GM19452 (cell line): ENCODE data around the gene CENPN.

Experiments
- ATAC-seq: cut with Tn5 transposase; IDR thresholded peaks from one replicate; pipeline ENCODE4 v1.9.1; 2021; ENCODE audit not compliant: unreplicated experiment

CENPN gene

DNA sequence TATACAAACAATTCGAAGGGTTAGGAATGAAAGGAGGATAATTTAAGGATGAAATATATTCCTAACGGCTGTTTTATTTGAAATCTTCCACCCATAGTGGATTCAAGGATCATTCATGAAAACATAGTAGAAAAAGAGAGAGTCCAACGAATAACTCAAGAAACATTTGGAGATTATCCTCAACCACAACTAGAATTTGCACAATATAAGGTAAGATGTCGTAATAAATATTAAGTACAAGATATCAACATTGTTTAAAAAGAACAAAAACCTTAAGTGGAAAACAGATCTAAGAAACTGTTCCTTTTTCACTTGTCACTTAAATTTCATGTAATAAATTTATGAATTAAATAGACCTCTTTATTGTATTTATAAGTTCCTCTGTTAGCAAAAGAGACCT is 19.4 kb downstream of the CENPN start:
- no peak for ATAC-seq

DNA sequence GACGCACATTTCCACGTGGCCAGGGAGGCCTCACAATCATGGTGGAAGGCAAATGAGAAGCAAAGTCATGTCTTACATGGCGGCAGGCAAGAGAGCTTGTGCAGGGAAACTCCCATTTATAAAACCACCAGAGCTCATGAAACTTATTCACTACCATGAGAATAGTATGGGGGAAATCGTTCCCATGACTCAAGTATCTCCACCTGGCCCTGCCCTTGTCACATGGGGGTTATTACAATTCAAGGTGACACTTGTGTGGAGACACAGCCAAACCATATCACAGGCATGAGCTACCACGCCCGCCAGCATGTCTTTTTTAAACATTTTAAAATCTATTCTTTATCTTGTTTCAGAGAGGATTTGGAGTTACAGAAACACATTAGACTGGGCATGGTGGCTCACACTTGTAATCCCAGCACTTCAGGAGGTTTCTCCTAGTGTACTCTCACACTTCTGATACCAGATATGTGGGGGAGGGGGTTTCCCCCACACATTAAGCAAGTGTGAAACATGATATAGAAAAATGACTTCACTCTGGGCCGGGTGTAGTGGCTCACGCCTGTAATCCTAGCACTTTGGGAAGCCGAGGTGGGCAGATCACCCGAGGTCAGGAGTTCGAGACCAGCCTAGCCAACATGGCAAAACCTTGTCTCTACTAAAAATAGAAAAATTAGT is 23.1 kb downstream of the CENPN start:
- no peak for ATAC-seq

DNA sequence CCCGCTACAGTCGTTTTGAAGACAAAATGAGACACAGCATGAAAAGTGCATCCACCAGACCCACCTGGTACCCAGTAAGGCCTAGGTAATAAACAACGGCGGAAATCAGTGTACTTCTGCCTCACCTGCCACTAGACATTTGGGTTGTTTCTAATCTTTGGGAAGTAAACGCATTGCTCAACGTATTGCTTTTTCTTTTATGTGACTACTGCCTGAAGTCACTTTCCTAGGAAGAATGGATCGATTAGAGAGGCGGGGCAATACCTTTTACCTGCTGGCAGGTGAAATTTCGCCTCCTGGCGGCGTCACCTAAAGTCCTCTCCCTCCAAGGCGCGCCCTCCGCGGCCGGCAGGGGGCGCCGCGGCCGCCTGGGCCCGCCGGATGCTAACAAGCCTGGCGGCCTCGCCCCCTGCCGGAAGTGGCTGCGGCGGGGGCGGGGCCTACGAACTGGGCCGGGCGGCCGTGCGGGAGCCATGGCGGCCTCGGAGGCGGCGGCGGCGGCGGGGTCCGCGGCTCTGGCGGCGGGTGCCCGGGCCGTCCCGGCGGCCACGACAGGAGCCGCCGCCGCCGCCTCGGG is 28.5 kb downstream of the CENPN start, which contains the start of gene ATMIN:
Gene ATMIN, plus strand, starts transcription at position 445 of the 577 bp plus-strand sequence. Its CDS starts 29 bp downstream, at position 474.
- ATAC-seq = peak; percentile 95

DNA sequence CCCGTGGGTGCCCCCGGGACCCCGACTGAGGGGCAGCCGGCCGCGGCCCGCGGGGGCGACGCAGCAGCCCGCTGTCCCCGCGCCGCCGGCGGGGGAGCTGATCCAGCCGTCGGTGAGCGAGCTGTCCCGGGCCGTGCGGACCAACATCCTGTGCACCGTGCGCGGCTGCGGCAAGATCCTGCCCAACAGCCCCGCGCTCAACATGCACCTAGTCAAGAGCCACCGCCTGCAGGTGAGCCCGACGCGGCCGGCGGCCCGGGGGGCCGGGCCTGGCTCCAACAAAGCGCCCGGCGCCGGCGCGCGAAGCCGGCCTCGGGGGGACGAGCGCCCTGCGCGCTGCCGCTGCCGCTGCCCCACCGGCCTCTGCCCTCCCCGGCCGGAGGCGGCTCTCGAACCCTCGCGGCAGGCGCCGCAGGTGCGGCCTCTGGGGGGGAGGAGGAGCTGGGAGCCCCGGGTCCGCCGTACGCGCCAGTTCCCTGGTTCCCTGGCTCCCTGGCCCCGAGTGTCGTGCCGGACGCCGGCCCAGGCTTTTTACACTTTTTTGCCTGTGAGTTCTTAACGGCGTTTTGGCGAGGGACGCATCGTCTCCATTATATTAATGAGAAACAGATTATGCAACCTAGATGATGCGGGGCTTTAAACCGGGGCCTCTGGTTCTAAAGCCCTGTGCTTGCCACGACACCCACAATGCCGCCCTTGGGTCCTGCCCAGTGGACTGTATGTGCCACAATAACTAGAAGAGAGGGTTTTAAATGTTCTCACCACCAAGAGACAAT is 29.1 kb downstream of the CENPN start:
- peak; percentile 52 for ATAC-seq

DNA sequence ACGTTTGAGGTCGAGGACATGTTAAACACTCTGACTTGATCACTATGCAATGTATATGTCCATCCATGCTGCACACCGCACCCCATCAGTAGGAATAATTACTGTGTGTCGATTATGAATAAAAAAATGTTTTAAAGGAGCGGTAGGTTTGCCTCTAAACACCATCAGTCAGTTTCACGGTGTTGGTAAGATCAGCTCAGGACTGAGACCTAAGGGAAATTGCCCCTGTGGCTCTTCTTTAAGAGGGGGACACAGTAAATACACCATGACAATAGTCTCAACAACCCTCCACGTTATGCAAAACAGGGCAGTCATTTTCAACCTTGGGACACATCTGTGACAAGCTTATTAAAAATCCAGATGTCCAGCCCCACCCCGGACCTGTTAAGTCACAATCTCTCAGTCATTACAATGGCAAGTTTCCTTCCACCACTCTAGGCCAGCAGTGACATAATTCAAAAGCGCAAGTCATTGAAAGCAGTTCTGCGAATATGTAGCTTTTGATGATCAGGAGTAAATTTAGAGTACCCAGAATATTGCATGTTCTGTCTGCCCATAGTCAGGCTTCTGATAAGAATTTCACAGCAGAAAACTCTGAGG is 29.8 kb downstream of the CENPN start:
- ATAC-seq = no peak

DNA sequence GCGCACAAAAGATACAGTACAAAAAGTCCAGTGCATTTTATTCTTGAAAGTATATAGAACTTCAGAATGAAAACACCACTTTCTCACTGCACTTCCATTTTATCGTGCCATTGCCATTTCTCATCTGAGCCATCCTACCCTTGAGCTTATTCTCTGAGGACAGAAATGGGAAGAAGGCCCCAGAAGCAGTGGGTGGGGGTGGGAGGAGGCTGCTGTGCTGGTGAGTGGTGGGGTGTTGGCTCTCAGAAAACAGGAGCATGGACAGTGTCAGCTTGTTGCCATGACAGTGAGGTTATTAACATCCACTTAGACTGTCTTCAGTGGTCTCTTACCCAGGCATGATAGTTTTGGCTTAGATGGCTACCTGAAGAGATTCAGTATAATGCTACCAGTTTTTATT is 33.1 kb downstream of the CENPN start:
- no peak for ATAC-seq

DNA sequence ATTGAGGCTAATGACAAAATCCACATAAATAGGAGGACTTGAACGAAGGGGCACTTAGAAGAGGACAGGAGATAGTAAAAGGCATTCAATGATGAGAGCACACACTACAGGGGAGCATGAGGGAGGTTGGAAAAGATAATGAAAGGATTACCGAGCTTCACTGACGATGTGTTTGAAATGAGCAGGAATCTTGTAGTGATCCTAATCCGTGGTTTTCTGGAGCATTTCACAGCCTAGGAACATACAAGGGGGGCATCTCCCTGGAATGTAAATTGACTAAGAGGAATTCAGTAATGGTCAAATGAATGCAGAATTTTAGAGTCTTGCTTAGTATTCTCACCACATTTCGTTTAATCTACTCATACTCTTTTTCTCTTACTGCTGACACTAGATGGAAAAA is 33.8 kb downstream of the CENPN start:
- no peak for ATAC-seq

DNA sequence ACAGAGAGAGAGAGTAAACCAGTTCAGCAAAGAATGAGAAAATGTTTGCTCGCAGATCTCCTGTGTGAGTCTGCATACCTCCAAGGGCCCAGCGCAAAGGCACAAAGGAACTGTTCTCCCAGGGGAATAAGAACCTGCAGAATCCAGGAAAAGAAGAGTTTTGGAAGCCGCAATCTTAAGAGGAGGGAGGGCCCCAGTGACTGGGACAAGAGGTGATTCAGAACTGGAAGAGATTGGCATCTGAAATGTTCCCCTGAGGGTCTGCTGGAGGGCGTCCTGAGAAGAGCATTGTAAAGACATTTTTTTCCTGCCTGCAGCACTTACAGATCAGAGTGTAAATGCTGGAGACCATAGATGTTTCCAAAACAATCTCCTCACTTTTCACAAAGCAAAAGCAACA is 34.7 kb downstream of the CENPN start:
- ATAC-seq = no peak

DNA sequence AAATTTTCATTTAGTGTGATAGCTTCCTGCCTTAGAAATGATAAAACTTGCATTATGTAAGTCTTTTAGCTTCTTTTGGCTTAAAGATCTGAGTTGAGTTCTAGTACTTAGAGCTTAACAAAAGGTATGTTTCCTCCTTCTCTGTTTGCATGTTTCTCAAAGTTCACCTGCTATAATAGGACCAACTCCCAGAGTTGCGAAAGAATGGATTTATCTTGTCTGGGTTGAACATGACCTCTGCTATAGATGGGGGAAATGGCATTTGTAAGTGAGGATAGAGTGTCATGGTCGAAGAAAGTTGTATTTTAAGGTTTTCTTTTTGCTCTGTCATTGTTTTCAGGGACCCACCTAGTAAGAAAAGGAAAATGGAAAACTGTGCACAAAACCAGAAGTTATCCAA is 35.8 kb downstream of the CENPN start:
- ATAC-seq = no peak

DNA sequence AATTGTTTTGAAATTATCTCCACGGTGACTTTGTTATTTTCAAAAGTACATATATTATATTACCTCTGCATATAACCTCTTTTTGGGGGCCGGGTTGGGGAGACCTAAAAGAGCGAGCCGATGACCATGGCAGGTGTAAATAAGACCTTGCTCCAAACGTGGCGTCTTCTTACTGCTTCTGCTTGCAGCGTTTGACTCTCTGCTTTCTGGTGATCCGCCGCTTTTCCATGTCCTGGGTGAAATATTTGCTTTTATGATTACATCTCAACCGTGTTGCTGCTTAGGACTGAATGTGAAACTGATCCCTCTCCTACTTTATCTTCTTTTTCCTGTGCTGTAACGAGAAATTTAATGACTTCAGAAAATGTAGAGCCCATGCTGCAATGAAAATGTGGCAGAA is 46.7 kb downstream of the CENPN start:
- ATAC-seq = no peak

DNA sequence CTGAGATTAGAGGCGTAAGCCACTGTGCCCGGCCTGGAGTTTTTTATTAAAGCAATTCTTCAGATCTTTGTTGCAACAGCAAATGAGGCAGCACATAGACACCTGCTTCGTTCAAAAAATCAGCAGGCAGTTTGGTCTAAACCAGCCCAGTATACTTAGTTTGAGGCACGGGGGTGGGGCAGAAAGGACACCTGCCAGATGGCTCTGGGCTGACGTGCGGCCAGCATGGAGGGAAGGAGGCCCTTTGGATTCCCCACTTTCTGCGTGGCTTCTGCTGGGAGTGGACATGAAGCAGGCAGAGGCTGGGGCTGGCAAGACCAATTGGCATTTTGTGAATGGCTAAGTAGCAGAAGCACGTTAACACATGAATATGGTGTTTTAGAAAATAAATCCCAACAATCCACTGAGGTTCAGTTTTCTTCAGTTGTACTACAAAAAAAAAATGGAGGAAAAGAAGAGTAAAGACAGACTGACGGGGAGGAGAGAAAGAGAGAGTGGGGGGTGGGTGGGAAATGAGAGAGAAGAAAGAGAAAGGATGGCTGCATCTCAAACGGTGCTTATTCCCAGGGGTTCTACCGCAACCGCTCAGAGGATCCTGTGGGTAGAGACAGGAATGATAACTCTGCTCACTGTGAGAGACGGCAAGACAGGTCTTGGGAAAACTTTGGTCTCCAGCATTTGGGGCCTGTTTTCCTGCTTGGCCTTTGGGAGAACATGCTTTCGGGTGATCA is 53.7 kb downstream of the CENPN start:
- no peak for ATAC-seq

DNA sequence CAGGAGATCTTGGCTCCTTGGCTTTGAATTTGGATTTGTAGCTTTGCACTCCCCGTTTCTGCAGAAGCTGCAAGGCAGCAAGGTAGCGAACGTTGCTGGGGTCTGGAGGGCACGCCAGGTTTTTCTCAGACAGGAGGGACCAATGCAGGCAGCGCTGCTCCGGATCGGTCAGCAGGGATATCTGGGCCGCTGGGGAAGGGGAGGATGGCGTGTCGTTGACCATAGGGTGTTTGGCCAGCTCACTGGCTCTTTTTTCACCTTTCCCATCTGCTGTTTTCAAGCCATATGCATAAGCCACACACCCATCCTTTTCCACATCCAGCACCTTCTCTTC is 54.3 kb downstream of the CENPN start:
- ATAC-seq = no peak

DNA sequence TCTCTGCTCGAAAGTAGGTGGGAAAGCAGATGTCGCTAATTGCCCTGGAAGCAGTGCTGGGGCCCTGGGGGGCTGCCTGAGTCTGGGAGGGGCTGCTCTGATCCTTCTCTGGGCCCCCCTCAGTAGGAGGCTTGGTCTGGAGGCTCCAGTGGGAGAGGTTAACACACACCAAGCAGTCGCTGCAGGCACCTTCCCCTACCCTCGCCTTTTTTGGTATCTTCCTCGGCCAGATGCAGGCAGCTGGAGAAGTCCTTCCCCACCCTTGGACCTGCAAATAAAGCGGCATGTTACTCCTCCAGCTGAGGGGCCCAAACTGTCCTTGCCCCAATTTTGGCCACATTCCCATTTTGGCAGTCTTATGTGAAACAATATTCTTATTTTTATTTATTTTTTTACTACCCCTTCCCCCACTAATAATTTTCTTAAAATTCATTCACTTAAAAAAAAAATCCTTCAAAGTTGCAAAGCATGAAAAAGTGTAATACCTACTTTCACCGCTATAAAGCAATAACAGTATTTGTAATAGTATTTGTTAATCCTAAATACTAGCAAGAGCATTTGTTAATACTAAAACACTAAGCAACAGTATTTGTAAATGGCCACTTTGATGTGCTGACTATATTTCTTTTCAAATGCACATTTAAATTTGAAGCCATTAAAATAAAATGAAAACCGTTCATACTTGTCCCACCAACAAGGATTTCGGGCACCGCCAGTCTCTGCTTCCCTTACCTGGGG is 55.0 kb downstream of the CENPN start:
- no peak for ATAC-seq

DNA sequence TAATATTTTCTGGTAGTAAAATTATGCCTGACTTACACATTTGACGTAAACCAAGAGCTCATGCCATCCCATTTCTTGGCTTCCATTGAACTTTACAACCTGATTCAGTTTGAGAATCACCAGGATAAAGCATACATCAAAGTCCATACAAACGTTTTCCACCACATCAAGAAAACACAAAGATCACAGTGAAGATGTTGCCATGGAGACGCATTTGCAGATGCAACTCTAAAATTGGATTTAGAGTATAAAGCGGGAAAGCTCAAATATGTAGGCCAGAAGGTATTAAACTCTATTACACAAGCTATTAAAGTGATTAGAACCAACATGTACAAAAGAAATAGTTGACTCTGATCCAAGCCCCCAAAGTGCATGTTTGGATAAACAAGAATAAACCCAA is 59.7 kb downstream of the CENPN start:
- ATAC-seq = no peak

DNA sequence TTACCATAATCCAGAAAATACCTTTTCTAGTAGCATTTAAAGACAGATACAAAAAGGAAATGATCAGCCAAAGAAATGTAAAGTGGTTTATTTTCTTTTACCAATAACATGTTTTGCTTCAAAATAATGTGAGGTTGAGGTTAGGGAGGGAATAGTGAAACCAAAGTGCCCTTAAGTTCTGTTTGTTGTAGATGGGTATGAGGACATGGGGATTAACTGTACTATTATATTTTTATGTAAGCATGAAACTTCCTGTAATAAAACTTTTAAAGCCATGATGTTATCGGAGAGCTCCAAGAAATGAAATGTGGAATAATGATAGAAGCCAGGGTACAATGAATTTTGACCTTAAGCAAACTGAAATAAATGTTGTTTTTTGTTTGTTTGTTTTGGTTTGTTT is 60.2 kb downstream of the CENPN start:
- no peak for ATAC-seq

DNA sequence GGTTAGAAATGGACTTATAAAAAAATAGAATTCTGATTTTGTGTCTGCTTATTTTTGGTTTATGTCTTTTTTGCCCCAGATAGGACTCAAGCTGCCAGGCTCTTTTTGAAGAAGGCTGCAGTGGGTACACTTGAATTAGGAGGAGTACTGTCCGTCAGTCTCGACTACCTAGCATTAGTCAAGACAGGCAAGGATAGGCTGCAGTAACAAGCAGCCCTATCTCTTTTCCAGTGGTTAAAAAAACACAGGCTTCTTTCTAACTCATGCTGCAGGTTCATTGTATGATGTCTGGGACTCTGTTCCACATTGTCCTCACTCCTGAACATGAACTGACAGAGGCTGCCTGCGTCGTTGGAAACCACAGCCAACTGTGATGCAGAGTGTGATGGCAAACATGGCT is 62.0 kb downstream of the CENPN start:
- no peak for ATAC-seq

DNA sequence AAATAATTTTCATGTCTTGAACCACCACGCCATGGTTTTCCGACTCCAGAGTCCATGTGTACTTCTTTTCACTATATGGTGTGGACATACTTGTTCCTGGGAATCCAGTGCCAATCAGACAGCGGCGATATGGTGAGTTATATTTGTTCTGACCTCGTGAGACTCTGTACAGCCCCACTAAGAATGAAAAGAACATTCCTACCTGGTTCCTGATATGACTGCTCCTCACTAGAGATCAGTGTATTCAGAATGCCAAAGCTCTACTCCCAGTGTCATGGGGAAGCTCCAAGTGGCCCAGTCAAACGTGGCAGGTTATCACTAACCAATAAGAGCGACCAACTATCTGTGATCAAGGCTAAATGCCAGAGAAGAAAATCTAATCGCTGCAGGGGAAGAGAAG is 64.0 kb downstream of the CENPN start:
- ATAC-seq = no peak

DNA sequence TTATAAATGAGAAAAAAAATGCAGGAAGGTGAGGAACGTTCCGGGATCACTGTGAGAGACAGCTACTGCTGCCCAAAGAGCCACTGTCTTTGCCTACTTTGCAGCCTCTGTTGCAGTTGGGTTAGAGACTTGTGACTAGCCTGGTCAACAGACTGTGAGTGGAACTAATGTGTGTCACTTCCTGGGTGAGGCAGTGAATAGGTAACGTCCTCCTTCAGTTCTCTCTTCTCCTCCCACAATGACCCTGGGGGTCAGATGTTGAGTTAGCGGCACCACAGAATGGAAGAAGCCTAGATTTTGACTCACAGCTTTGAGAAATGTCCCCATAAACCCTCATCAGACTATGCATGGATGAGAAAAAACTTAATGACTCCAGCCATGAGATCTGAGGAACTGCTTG is 64.8 kb downstream of the CENPN start:
- ATAC-seq = no peak

DNA sequence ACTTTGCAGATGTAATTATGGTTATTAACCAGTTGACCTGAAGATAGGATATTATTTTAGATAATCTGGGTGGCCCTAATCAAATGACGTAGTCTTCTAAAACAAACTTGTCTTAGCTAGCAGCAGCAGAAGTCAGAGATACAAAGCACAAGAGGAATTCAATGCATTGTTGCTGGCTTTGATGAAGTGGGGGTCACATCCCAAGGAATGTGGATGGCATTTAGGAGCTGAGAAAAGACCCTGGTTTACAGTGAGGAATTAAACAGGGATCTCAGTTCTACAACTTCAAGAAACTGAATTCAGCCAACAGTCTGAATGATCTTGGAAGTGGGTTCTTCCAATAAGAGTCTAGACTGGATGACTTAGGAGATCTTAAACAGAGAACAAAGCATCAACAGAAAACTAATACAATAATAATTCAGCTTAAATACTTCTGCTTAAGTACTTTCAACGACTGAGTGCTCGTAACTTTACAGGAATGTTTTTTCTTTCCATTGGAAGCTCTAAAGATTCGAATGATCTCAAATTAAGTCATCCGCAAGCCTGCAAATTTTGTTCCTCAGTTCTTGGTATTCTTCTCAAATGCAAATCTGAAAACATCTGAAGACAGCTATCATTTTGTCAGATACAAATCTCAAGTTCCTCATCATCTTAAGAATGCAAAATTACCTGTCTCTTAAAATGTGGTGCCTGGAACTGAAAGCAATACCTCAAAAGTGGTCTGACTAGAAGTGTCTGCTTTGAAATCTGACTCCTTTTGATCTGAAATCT is 66.7 kb downstream of the CENPN start:
- no peak for ATAC-seq

DNA sequence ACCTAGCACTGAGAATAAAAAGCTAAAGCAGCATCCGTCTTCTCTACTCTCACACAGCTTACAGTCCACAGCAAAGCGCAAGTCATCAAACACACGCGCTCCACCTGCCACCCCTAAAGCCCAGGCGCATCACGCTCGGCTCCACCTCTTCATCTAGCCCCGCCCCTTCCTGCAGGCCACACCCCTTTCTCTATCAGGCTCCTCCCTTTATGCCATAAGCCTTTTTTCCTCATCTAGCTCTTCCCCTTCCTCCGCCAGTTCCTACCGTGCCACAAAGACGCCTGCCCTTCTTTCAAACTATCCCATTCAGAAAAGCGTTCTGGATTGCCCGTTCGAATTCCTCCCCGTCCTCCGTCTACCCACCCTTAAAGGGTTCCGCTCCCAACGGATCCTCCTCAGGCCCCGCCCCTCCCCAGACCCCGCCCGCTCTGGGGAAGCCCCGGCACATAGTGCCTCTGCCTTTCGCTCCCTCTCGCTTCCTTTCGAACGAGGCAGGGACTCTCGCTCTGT is 69.6 kb downstream of the CENPN start:
- peak; percentile 78 for ATAC-seq
